Mesenchymal stem cell (in vitro differentiated cells and primary cell): ENCODE data around the gene NTHL1.

ENCODE experiments used
- DNase-seq: peaks from one replicate; pipeline ENCODE4 v3.0.0-alpha.2; 2013
- H2AFZ ChIP-seq: one replicate; pipeline ENCODE4 v1.6.1; 2013; ENCODE audit warnings: low read depth, mild to moderate bottlenecking, control low read depth, inconsistent platforms, low read length, moderate library complexity
- H2AK5ac ChIP-seq: 2 replicates; pipeline ENCODE4 v1.6.1; 2013; ENCODE audit warnings: low read length, moderate library complexity, mild to moderate bottlenecking, inconsistent platforms; ENCODE audit not compliant: severe bottlenecking
- H2BK120ac ChIP-seq: one replicate; pipeline ENCODE4 v1.6.1; 2013; ENCODE audit warnings: low read depth, mild to moderate bottlenecking, inconsistent platforms, low read length, moderate library complexity
- H2BK12ac ChIP-seq, 2 experiments: one replicate each; pipeline ENCODE4 v1.6.1; 2013; ENCODE audit warnings: inconsistent platforms in 2 of 2, low read length in 2 of 2, mild to moderate bottlenecking in 2 of 2, moderate library complexity in 2 of 2, control low read depth in 1 of 2
- H2BK15ac ChIP-seq: one replicate; pipeline ENCODE4 v1.6.1; 2013; ENCODE audit warnings: mild to moderate bottlenecking, low read depth, inconsistent platforms; ENCODE audit not compliant: poor library complexity, severe bottlenecking
- H2BK5ac ChIP-seq: 2 replicates; pipeline ENCODE4 v1.6.1; 2013; ENCODE audit warnings: low read depth, mild to moderate bottlenecking, low read length, control low read depth, inconsistent platforms; ENCODE audit not compliant: poor library complexity, severe bottlenecking
- H3K14ac ChIP-seq, 2 experiments: one replicate each; pipeline ENCODE4 v1.6.1; 2013; ENCODE audit warnings: inconsistent platforms in 2 of 2, low read length in 2 of 2, control low read depth in 1 of 2, mild to moderate bottlenecking in 1 of 2, moderate library complexity in 1 of 2
- H3K18ac ChIP-seq, 2 experiments: one replicate each; pipeline ENCODE4 v1.6.1; 2013; ENCODE audit warnings: inconsistent platforms in 2 of 2, low read length in 2 of 2, control low read depth in 1 of 2, low read depth in 1 of 2, mild to moderate bottlenecking in 1 of 2
- H3K23ac ChIP-seq, 2 experiments: one replicate each; pipeline ENCODE4 v1.6.1; 2013; ENCODE audit warnings: inconsistent platforms in 2 of 2, low read length in 2 of 2, mild to moderate bottlenecking in 2 of 2, moderate library complexity in 2 of 2, control low read depth in 1 of 2
- H3K27ac ChIP-seq: 2 replicates; pipeline ENCODE4 v1.5.1; 2013; ENCODE audit warnings: mild to moderate bottlenecking, moderate library complexity, low read length, control low read depth, inconsistent platforms; ENCODE audit not compliant: poor library complexity, severe bottlenecking
- H3K27me3 ChIP-seq, 2 experiments: 2 replicates each; pipeline versions ENCODE4 v1.6.1 to v1.7.0; 2013; ENCODE audit warnings: low read length in 2 of 2, mild to moderate bottlenecking in 2 of 2, moderate library complexity in 2 of 2, control low read depth in 1 of 2, inconsistent platforms in 1 of 2; ENCODE audit not compliant: control insufficient read depth in 1 of 2, insufficient read depth in 1 of 2
- H3K36me3 ChIP-seq, 2 experiments: 2 replicates each; pipeline versions ENCODE4 v1.6.1 to v1.7.0; 2013; ENCODE audit warnings: low read length in 2 of 2, control low read depth in 1 of 2, inconsistent platforms in 1 of 2, low read depth in 1 of 2, mild to moderate bottlenecking in 1 of 2; ENCODE audit not compliant: insufficient read depth in 2 of 2, control insufficient read depth in 1 of 2
- H3K4ac ChIP-seq, 2 experiments: one replicate each; pipeline ENCODE4 v1.6.1; 2013; ENCODE audit warnings: inconsistent platforms in 2 of 2, low read length in 2 of 2, mild to moderate bottlenecking in 2 of 2, moderate library complexity in 2 of 2, control low read depth in 1 of 2, low read depth in 1 of 2
- H3K4me1 ChIP-seq: 2 replicates; pipeline ENCODE4 v1.6.1; 2013; ENCODE audit warnings: low read depth, low read length, control low read depth; ENCODE audit not compliant: control insufficient read depth, insufficient read depth
- H3K4me2 ChIP-seq: 2 replicates; pipeline ENCODE4 v1.6.1; 2013; ENCODE audit warnings: low read length, mild to moderate bottlenecking, inconsistent platforms; ENCODE audit not compliant: poor library complexity, severe bottlenecking
- H3K4me3 ChIP-seq, 2 experiments: 2 replicates each; pipeline versions ENCODE4 v1.5.1 to v1.7.0; 2013; ENCODE audit warnings: low read length in 2 of 2, mild to moderate bottlenecking in 2 of 2, control low read depth in 1 of 2, low read depth in 1 of 2; ENCODE audit not compliant: insufficient read depth in 1 of 2
- H3K79me1 ChIP-seq: replicated peaks from 2 replicates; pipeline ENCODE4 v1.6.1; 2013; ENCODE audit warnings: mild to moderate bottlenecking, control low read depth, low read length, inconsistent platforms; ENCODE audit not compliant: poor library complexity, severe bottlenecking
- H3K9ac ChIP-seq: 2 replicates; pipeline ENCODE4 v1.7.0; 2013; ENCODE audit warnings: mild to moderate bottlenecking, low read length, moderate library complexity
- H3K9me3 ChIP-seq: 2 replicates; pipeline ENCODE4 v1.7.0; 2013; ENCODE audit warnings: mild to moderate bottlenecking, low read length; ENCODE audit not compliant: control insufficient read depth
- H4K8ac ChIP-seq: one replicate; pipeline ENCODE4 v1.6.1; 2013; ENCODE audit warnings: inconsistent platforms, mild to moderate bottlenecking, low read length, moderate library complexity
- H4K91ac ChIP-seq: one replicate; pipeline ENCODE4 v1.6.1; 2013; ENCODE audit warnings: mild to moderate bottlenecking, low read length, inconsistent platforms
- WGBS: methylation state at CpG from one replicate; pipeline ENCODE4 v1.1.7; 2013; ENCODE audit warnings: mixed read lengths; 5-methylcytosine and 5-hydroxymethylcytosine counted together

NTHL1 gene

DNA sequence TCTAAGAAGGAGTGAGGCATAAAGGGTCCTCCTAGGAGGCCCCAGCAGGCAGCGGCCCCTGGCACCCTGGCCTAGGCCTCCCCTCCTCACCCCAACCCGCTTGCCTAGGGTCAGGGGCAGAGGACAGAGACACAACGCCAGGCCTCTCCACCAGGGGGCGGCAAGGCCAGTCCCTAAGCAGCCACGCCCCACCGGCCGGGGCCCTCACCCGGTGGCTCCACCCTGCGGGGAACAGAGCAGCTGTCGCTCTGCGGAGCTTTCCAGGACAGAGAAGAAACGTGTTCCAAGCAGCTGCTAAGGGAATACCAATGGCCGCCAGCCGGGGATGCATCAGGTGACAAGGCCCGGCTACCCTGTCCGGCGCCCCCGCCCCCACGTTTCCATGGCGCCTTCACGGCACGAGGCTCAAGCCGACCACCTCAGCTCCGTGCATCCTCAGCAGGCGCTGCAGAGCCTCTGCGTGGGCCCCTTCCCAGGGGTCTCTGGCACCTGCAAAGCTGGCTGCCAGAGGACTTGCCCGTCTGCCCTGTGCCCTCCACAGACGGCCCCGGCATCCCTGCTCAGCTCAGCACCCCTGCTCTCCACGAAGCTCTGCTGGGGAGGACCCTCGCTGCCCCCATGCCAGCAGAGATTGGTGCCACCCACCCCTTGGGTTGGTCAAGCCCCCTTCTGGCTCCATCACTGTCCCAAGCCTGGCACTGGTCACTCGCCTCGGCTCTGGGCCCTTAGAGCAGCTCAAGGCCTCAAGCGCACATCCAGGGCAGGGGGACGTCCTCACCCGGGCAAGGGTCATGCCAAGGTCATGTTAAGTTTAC lies 43.6 kb downstream of the NTHL1 start:
- DNase-seq, result peak; percentile 92
- H2BK15ac ChIP-seq, result no peak overlapping the region
- peak overlapping the region in 1 of 2 experiments; percentile 44 for H3K4me3 ChIP-seq
- H3K14ac ChIP-seq, result peak overlapping the region in 1 of 2 experiments; percentile 23
- no peak overlapping the region for H3K23ac ChIP-seq
- H2BK5ac ChIP-seq, result no peak overlapping the region
- H3K9ac ChIP-seq, result peak overlapping the region; percentile 59
- peak overlapping the region; percentile 35 to 59 for H3K4ac ChIP-seq
- 34% methylated on average over 36 of the region's 36 CpGs for WGBS
- peaks cover 32% of the 10 kb centered on the region for H3K79me1 ChIP-seq
- H3K4me2 ChIP-seq, result peak overlapping the region; percentile 30
- peak overlapping the region; percentile 72 for H2AK5ac ChIP-seq
- peak overlapping the region; percentile 43 for H4K91ac ChIP-seq
- H2BK12ac ChIP-seq, result peak overlapping the region in 1 of 2 experiments; percentile 52
- H2AFZ ChIP-seq, result no peak overlapping the region
- no peaks in the 10 kb centered on the region for H3K9me3 ChIP-seq
- H4K8ac ChIP-seq, result peak overlapping the region; percentile 33
- no peak overlapping the region for H3K27ac ChIP-seq
- peak overlapping the region; percentile 37 for H2BK120ac ChIP-seq
- H3K27me3 ChIP-seq, result no peaks in the 10 kb centered on the region
- peaks cover 51% of the 10 kb centered on the region for H3K4me1 ChIP-seq
- peak overlapping the region in 1 of 2 experiments; percentile 67 for H3K18ac ChIP-seq
- peaks cover 43 to 83% of the 10 kb centered on the region in 2 experiments for H3K36me3 ChIP-seq

DNA sequence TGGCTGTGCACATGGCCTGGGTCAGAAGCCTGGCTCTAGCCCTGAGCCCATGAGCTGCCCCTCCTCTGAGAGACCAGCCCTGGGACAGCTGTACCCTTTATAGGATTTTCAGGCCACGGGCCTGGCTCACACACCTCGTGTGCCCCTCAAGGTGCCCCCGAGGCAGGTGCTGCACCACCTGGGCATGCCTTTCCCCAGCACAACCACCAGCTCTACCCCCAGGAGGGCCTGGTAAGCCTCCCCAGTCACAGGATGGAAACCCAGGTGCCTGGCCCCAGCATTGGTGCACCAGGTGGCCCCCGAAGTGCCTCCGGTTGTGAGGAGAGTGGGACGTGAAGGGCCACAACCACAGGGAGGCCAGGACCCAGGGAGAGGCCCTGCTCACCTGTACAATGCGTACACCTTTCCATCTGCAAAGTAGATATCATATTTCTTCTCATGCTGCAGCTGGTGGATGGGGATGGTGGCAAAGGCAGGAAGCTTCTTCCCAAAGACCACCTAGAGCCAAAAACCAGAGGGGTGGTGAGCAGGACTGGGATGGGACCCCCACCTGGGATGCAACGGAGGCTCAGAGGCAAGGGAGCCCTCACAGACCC lies 44.3 kb downstream of the NTHL1 start:
- H3K36me3 ChIP-seq, result peaks cover 44 to 90% of the 10 kb centered on the region in 2 experiments
- H3K27me3 ChIP-seq, result no peaks in the 10 kb centered on the region
- peak overlapping the region in 1 of 2 experiments; percentile 21 for H2BK12ac ChIP-seq
- H3K9ac ChIP-seq, result peak overlapping the region; percentile 59
- H3K9me3 ChIP-seq, result no peaks in the 10 kb centered on the region
- H2AFZ ChIP-seq, result no peak overlapping the region
- H4K8ac ChIP-seq, result no peak overlapping the region
- H2BK120ac ChIP-seq, result no peak overlapping the region
- H3K4me1 ChIP-seq, result peaks cover 48% of the 10 kb centered on the region
- no peak overlapping the region for H3K23ac ChIP-seq
- H3K14ac ChIP-seq, result no peak overlapping the region
- H3K4me2 ChIP-seq, result no peak overlapping the region
- 82% methylated on average over 8 of the region's 8 CpGs for WGBS
- H3K18ac ChIP-seq, result no peak overlapping the region
- peak overlapping the region in 1 of 2 experiments; percentile 37 for H3K4me3 ChIP-seq
- no peak overlapping the region for H2AK5ac ChIP-seq
- DNase-seq, result no peak
- no peak overlapping the region for H2BK5ac ChIP-seq
- H2BK15ac ChIP-seq, result no peak overlapping the region
- no peak overlapping the region for H3K4ac ChIP-seq
- peak overlapping the region; percentile 8 for H4K91ac ChIP-seq
- no peak overlapping the region for H3K27ac ChIP-seq
- peaks cover 33% of the 10 kb centered on the region for H3K79me1 ChIP-seq

- Histone ChIP-seq H3K4me2 (no peak overlapping the region), H3K23ac (no peak overlapping the region), H3K18ac (no peak overlapping the region), H2BK5ac (no peak overlapping the region), H3K27ac (no peak overlapping the region), H4K91ac (no peak overlapping the region), H3K4ac (no peak overlapping the region), H3K4me3 (no peak overlapping the region), H3K9me3 (no peaks in the 10 kb centered on the region), H2BK120ac (no peak overlapping the region), H3K14ac (no peak overlapping the region), H3K4me1 (peaks cover 41% of the 10 kb centered on the region), H2BK12ac (no peak overlapping the region), H3K27me3 (no peaks in the 10 kb centered on the region), H3K36me3 (peaks cover 51 to 95% of the 10 kb centered on the region in 2 experiments), H3K9ac (no peak overlapping the region), H2AK5ac (no peak overlapping the region), H3K79me1 (peaks cover 33% of the 10 kb centered on the region), H4K8ac (no peak overlapping the region), H2BK15ac (no peak overlapping the region), H2AFZ (no peak overlapping the region)
- DNase-seq, result no peak
- WGBS, result 96% methylated on average over 47 of the region's 47 CpGs
These were observed 45.0 kb downstream of the NTHL1 start for GRCh38 chr16:2002406-2003230.
